GM10266 (cell line): Measurements from ENCODE around the gene HIVEP3.
"Not testable (repeated sequence)": the region's sequence is repeated elsewhere in the genome, so short reads cannot be mapped to it uniquely, and the experiment has no call there.

ENCODE experiments used
- DNase-seq: peaks from one replicate; pipeline ENCODE4 v3.0.0; 2012; ENCODE audit errors: extremely low spot score
- CTCF ChIP-seq: IDR thresholded peaks from 2 replicates; pipeline ENCODE4 v1.5.1; 2012; ENCODE audit warnings: mild to moderate bottlenecking, low read depth; ENCODE audit not compliant: control insufficient read depth, insufficient read depth; ENCODE audit errors: missing control alignments

Gene HIVEP3

GRCh38 chr1:41695118-41695745 is 223.5 kb downstream of the HIVEP3 start:
- no peak for DNase-seq
- TF ChIP-seq CTCF: no peak

- DNase-seq: not testable (repeated sequence)
These were observed 226.8 kb downstream of the HIVEP3 start for GRCh38 chr1:41691966-41692365.

- TF ChIP-seq CTCF: no peak
- DNase-seq: no peak
These were observed 227.3 kb downstream of the HIVEP3 start for GRCh38 chr1:41691424-41691823.

GRCh38 chr1:41690331-41690730 is 228.4 kb downstream of the HIVEP3 start:
- no peak for DNase-seq
- no peak for TF ChIP-seq CTCF

- DNase-seq: no peak
- TF ChIP-seq CTCF: no peak
These were observed 229.2 kb downstream of the HIVEP3 start for GRCh38 chr1:41689558-41689981.

GRCh38 chr1:41689139-41689538 is 229.6 kb downstream of the HIVEP3 start:
- no peak for DNase-seq
- TF ChIP-seq CTCF: no peak

GRCh38 chr1:41687007-41687406 is 231.7 kb downstream of the HIVEP3 start:
- no peak for TF ChIP-seq CTCF
- DNase-seq: peak; percentile 40
